Cardiac fibroblast (primary cell): Measurements from ENCODE around the gene SMOC1.

Experiments used
- DNase-seq, 2 donors: peaks; one replicate each; pipeline versions ENCODE4 v3.0.0 to v3.0.0-alpha.2; 2010; ENCODE audit warnings: low read depth in 2 of 2
- H3K4me3 ChIP-seq, 2 donors: replicated peaks in 1 of 2; 1 replicate in 1 of 2; 2 replicates in 1 of 2; pipeline ENCODE4 v1.5.1; 2011; ENCODE audit warnings: low read depth in 2 of 2, low read length in 2 of 2, mild to moderate bottlenecking in 2 of 2, moderate library complexity in 1 of 2
- CTCF ChIP-seq: IDR thresholded peaks from one replicate; pipeline ENCODE4 v1.5.1; 2011; ENCODE audit warnings: low read depth, mild to moderate bottlenecking, low read length, inconsistent platforms

SMOC1 gene

GRCh38 chr14:70018230-70018629 is 139.0 kb downstream of the SMOC1 start:
- TF ChIP-seq CTCF, result no peak

GRCh38 chr14:70018713-70019211 is 139.5 kb downstream of the SMOC1 start:
- DNase-seq, result peak in 1 of 2 donors; percentile 47
- no peak overlapping the region for H3K4me3 ChIP-seq
- TF ChIP-seq CTCF, result no peak

More at GRCh38 chr14:70018230-70018629, 139.0 kb downstream of the SMOC1 start:
- peak in 1 of 2 donors; percentile 18 for DNase-seq
- no peak overlapping the region for H3K4me3 ChIP-seq

GRCh38 chr14:70019695-70020094 is 140.5 kb downstream of the SMOC1 start:
- H3K4me3 ChIP-seq, result no peak overlapping the region
- DNase-seq, result no peak
- TF ChIP-seq CTCF, result no peak

GRCh38 chr14:70020352-70021170 is 141.3 kb downstream of the SMOC1 start:
- no peak overlapping the region for H3K4me3 ChIP-seq
- no peak for DNase-seq
- TF ChIP-seq CTCF, result no peak

- TF ChIP-seq CTCF, result no peak
- no peak for DNase-seq
- H3K4me3 ChIP-seq, result no peak overlapping the region
Observed at GRCh38 chr14:70021548-70022220, 142.5 kb downstream of the SMOC1 start.

GRCh38 chr14:70022771-70023445 is 143.7 kb downstream of the SMOC1 start:
- TF ChIP-seq CTCF, result no peak
- DNase-seq, result no peak
- no peak overlapping the region for H3K4me3 ChIP-seq
